ENCODE data around the gene UBE2V1.

UBE2V1 gene

GRCh38 chr20:50043573-50044352, 69.2 kb downstream of the UBE2V1 start:
- H3K4me3 ChIP-seq (replicated peaks; ENCODE audit: low read depth, low read length) = no peak overlapping the region
- TF ChIP-seq CTCF (IDR thresholded peaks at IDR 0.05; ENCODE audit: low read depth, low read length, missing control alignments) = no peak
- DNase-seq (ENCODE audit: extremely low read depth, low read depth) = no peak

GRCh38 chr20:50042370-50043313, 70.3 kb downstream of the UBE2V1 start:
- no peak for TF ChIP-seq CTCF (IDR thresholded peaks at IDR 0.05; ENCODE audit: low read depth, low read length, missing control alignments)
- no peak overlapping the region for H3K4me3 ChIP-seq (replicated peaks; ENCODE audit: low read depth, low read length)

GRCh38 chr20:50041246-50041873, 71.6 kb downstream of the UBE2V1 start:
- no peak for TF ChIP-seq CTCF (IDR thresholded peaks at IDR 0.05; ENCODE audit: low read depth, low read length, missing control alignments)
- DNase-seq (ENCODE audit: extremely low read depth, low read depth) = no peak
- no peak overlapping the region for H3K4me3 ChIP-seq (replicated peaks; ENCODE audit: low read depth, low read length)

More at GRCh38 chr20:50042370-50043313, 70.3 kb downstream of the UBE2V1 start:
- no peak for DNase-seq (ENCODE audit: extremely low read depth, low read depth)

- DNase-seq (ENCODE audit: extremely low read depth, low read depth) = no peak
- no peak for TF ChIP-seq CTCF (IDR thresholded peaks at IDR 0.05; ENCODE audit: low read depth, low read length, missing control alignments)
- H3K4me3 ChIP-seq (replicated peaks; ENCODE audit: low read depth, low read length) = no peak overlapping the region
Measured at GRCh38 chr20:50040432-50041245, 72.3 kb downstream of the UBE2V1 start.

- no peak for TF ChIP-seq CTCF (IDR thresholded peaks at IDR 0.05; ENCODE audit: low read depth, low read length, missing control alignments)
- H3K4me3 ChIP-seq (replicated peaks; ENCODE audit: low read depth, low read length) = no peak overlapping the region
- DNase-seq (ENCODE audit: extremely low read depth, low read depth) = no peak
Measured at GRCh38 chr20:50039706-50040431, 73.1 kb downstream of the UBE2V1 start.
